Heart left ventricle (tissue), 13 donors: ENCODE results near the gene CCDC190.

Source experiments
- CTCF ChIP-seq, 12 donors: fragments of 200-600 bp; sonication (generic) in 4 of 12; IDR thresholded peaks; one replicate each; pipeline versions ENCODE4 v1.5.0 to v1.8.0; 2018 to 2022; ENCODE audit warnings: antibody characterized with exemption in 12 of 12, mild to moderate bottlenecking in 5 of 12
- POLR2A ChIP-seq, 2 donors: fragments of 450-650 bp; IDR thresholded peaks; one replicate each; pipeline ENCODE4 v1.6.1; 2017; ENCODE audit warnings: antibody characterized with exemption in 2 of 2, mild to moderate bottlenecking in 2 of 2, moderate library complexity in 2 of 2
- donor health status: ischemic (EF 13 %, LVEDD 7.1; RV severe dilation, severe dysfunction).
- donor health status: DM: no; HTN: yes; CAD: no.
- donor health status: DM: no; HTN: no; CAD: no.
- donor health status: ischemic (EF 25% LVEDD 6.9; RV normal size, moderate dysfunction).
- donor health status: ischemic (EF 25% LVEDD 5.7; RV mildly dilated, moderate dysfunction).
- donor health status: ischemic (EF 35%, LVEDD 5.7; RV mildly dilated, moderate dysfunction).
- donor health status: nonischemic (EF 11% LVEDD 7.7; RV severe dilation, severe dysfunction).
- donor health status: DM: yes; HTN: yes; CAD: no.
- donor health status: PGD.
- donor health status: ischemic (EF 29% LVEDD 5.4; RV normal size, mild dysfunction).
- donor health status: nonischemic (EF 23%, LVEDD 6.1; RV moderate dilation, normal function).

- TF ChIP-seq CTCF (IDR thresholded peaks at IDR 0.05) (no peak), POLR2A (IDR thresholded peaks at IDR 0.05) (no peak)
Measured at GRCh38 chr1:162906485-162906884, 45.5 kb upstream of the CCDC190 start.
